Karpas-422 (cell line): ENCODE measurements around the gene AKAP12. TPM values are rescaled to one million over a fixed set of nuclear protein-coding genes. Genes with fewer than 3 reads are reported as not detected.
"Not testable (repeated sequence)": the region's sequence is repeated elsewhere in the genome, so short reads cannot be mapped to it uniquely, and the experiment has no call there.

Experiments used
- DNase-seq: peaks from one replicate; pipeline ENCODE4 v3.0.0-alpha.2; 2015
- H2AFZ ChIP-seq: fragments of 200-600 bp; sonication (generic); 2 replicates; pipeline ENCODE4 v1.6.1; 2014; ENCODE audit warnings: antibody characterized with exemption, low read length, mixed read lengths
- H3K27ac ChIP-seq: fragments of 200-600 bp; sonication (generic); 2 replicates; pipeline ENCODE4 v1.5.1; 2014; ENCODE audit warnings: mild to moderate bottlenecking, low read length, moderate library complexity
- H3K27me3 ChIP-seq: fragments of 200-600 bp; sonication (generic); 2 replicates; pipeline ENCODE4 v1.6.1; 2014; ENCODE audit warnings: low read length, mixed read lengths
- H3K36me3 ChIP-seq: fragments of 200-600 bp; sonication (generic); 2 replicates; pipeline ENCODE4 v1.6.1; 2014; ENCODE audit warnings: low read length, mixed read lengths; ENCODE audit not compliant: insufficient read depth
- H3K4me1 ChIP-seq: fragments of 200-600 bp; sonication (generic); 2 replicates; pipeline ENCODE4 v1.6.1; 2014; ENCODE audit warnings: mild to moderate bottlenecking, low read length, mixed read lengths
- H3K4me2 ChIP-seq: fragments of 200-600 bp; sonication (generic); 2 replicates; pipeline ENCODE4 v1.6.1; 2014; ENCODE audit warnings: low read length, low read depth, mild to moderate bottlenecking; ENCODE audit not compliant: poor library complexity, severe bottlenecking
- H3K4me3 ChIP-seq: fragments of 200-600 bp; sonication (generic); 2 replicates; pipeline ENCODE4 v1.5.1; 2014; ENCODE audit warnings: mild to moderate bottlenecking, antibody characterized with exemption, low read length, mixed read lengths
- H3K79me2 ChIP-seq: fragments of 200-600 bp; sonication (generic); 2 replicates; pipeline ENCODE4 v1.6.1; 2014; ENCODE audit warnings: mild to moderate bottlenecking, low read length, mixed read lengths
- H3K9ac ChIP-seq: fragments of 200-600 bp; sonication (generic); 2 replicates; pipeline ENCODE4 v1.6.0; 2014; ENCODE audit warnings: low read length
- H3K9me2 ChIP-seq: fragments of 200-600 bp; sonication (generic), shearing (Covaris generic); replicated peaks from 2 replicates; pipeline ENCODE4 v1.6.0; 2014; ENCODE audit warnings: mild to moderate bottlenecking, low read length, moderate library complexity; ENCODE audit not compliant: insufficient read depth
- H3K9me3 ChIP-seq: fragments of 300-700, 200-600 bp; sonication (generic); 2 replicates; pipeline ENCODE4 v1.6.1; 2014; ENCODE audit warnings: low read length, mixed read lengths
- H4K20me1 ChIP-seq: fragments of 200-600 bp; sonication (generic); 2 replicates; pipeline ENCODE4 v1.6.1; 2014; ENCODE audit warnings: mild to moderate bottlenecking, antibody characterized with exemption, low read length, low read depth; ENCODE audit not compliant: insufficient read depth
- total RNA-seq: library from RNA; depleted of rRNA; stranded (reverse); fragments of >200 nt; shearing (Covaris generic); gene quantifications from 2 replicates; pipeline ENCODE4 v1.2.3, GENCODE V29; 2014; ENCODE audit warnings: low replicate concordance

Gene AKAP12
- total RNA-seq, 1 experiment from 2014 or later, result not detected

GRCh38 chr6:151338651-151339200, 99.0 kb downstream of the AKAP12 start:
- Histone ChIP-seq H4K20me1 (no peaks in the 10 kb centered on the region), H3K36me3 (no peaks in the 10 kb centered on the region), H3K27me3 (no peaks in the 10 kb centered on the region), H3K9ac (no peak overlapping the region), H3K4me2 (no peak overlapping the region), H3K4me1 (no peaks in the 10 kb centered on the region), H3K79me2 (no peaks in the 10 kb centered on the region), H3K27ac (no peak overlapping the region), H3K4me3 (no peak overlapping the region), H3K9me2 (no peaks in the 10 kb centered on the region), H3K9me3 (no peaks in the 10 kb centered on the region), H2AFZ (no peak overlapping the region)
- no peak for DNase-seq

GRCh38 chr6:151339369-151339768, 99.6 kb downstream of the AKAP12 start:
- no peaks in the 10 kb centered on the region for H3K79me2 ChIP-seq

DNA sequence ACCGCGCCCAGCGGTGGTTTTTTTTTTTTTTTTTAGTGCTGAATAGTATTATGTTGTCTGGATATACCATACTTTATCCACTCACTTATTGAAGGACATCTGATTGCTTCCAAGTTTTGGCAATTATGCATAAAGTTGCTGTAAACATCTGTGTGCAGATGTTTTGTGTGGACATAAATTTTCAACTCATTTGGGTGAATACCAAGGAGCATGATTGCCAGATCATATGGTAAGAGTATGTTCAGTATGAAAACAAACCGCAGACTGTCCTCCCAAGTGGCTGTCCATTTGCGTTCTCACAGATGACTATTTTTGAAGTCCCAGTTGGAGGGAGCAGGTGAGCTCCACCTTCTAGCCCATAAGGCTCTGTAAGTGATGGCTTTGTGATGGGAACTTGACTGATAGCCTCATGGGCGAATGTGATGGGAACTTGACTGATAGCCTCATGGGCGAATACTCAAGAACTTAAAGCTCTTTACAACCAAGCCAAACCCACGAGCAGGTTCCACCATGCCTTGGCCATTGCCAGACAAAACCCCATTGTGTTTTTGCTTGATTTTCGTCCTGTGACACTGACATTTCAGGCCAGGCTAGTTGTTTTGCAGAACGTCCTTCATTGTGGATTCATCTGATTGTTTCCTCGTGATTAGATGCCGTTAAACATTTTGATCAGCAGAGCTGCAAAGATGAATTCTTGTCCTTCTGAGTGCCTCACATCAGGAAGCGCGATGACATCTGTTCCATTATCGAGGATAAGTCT, 100.6 kb downstream of the AKAP12 start:
- Histone ChIP-seq H3K4me2 (no peak overlapping the region), H3K9me3 (no peaks in the 10 kb centered on the region), H3K79me2 (no peaks in the 10 kb centered on the region), H4K20me1 (no peaks in the 10 kb centered on the region), H3K27me3 (no peaks in the 10 kb centered on the region), H3K27ac (no peak overlapping the region), H3K9ac (no peak overlapping the region), H3K36me3 (no peaks in the 10 kb centered on the region), H2AFZ (no peak overlapping the region), H3K9me2 (no peaks in the 10 kb centered on the region), H3K4me1 (no peaks in the 10 kb centered on the region), H3K4me3 (no peak overlapping the region)
- DNase-seq, result no peak

More at GRCh38 chr6:151339369-151339768, 99.6 kb downstream of the AKAP12 start:
- no peak overlapping the region for H3K9ac ChIP-seq
- no peaks in the 10 kb centered on the region for H3K36me3 ChIP-seq
- H3K4me2 ChIP-seq, result no peak overlapping the region
- no peaks in the 10 kb centered on the region for H4K20me1 ChIP-seq
- no peak overlapping the region for H3K4me3 ChIP-seq
- no peaks in the 10 kb centered on the region for H3K4me1 ChIP-seq
- no peaks in the 10 kb centered on the region for H3K9me3 ChIP-seq
- no peaks in the 10 kb centered on the region for H3K27me3 ChIP-seq
- DNase-seq, result no peak
- H3K27ac ChIP-seq, result no peak overlapping the region
- H3K9me2 ChIP-seq, result no peaks in the 10 kb centered on the region
- H2AFZ ChIP-seq, result no peak overlapping the region

DNA sequence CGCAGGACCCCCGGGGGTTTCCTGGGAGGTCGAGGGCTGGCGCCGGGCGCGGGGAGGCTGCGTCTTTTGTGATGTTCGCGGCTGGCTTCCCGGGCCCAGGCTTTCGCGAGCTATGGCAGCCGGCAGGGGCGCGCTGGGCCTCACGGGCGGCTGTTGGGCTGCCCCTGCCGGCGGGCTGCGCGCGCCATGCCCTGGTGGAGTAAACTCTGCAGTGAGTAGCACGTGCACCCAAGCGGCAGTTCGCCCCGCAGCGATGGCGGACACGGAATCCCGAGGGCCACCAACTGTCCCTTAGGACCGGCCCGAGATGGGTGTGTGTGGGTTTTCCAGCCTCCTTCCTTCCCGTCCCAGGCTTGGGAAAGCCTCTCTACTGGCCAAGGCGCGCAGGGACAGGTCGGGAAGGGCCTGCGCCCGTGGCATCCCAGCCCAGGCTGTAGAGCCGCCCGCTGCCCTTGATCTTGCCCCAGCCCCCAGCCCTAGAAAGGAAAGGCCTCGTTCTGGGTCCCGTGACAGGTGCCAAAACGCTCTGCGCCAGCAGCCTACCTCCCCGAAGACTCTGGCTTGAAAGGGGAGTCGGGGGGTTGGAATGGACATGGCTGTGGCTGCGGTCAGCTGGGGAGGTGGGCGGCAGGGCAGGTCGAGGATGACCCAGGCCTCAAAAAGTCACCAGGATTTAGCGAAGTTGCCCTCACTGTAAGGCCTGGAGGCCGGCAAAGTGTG, 101.9 kb downstream of the AKAP12 start:
- no peak overlapping the region for H3K4me2 ChIP-seq
- no peak for DNase-seq
- H3K36me3 ChIP-seq, result no peaks in the 10 kb centered on the region
- no peaks in the 10 kb centered on the region for H3K9me2 ChIP-seq
- no peak overlapping the region for H2AFZ ChIP-seq
- no peaks in the 10 kb centered on the region for H3K9me3 ChIP-seq
- H3K27ac ChIP-seq, result no peak overlapping the region
- H3K79me2 ChIP-seq, result no peaks in the 10 kb centered on the region
- no peaks in the 10 kb centered on the region for H3K27me3 ChIP-seq
- H4K20me1 ChIP-seq, result no peaks in the 10 kb centered on the region
- H3K9ac ChIP-seq, result no peak overlapping the region
- no peaks in the 10 kb centered on the region for H3K4me1 ChIP-seq
- H3K4me3 ChIP-seq, result no peak overlapping the region

DNA sequence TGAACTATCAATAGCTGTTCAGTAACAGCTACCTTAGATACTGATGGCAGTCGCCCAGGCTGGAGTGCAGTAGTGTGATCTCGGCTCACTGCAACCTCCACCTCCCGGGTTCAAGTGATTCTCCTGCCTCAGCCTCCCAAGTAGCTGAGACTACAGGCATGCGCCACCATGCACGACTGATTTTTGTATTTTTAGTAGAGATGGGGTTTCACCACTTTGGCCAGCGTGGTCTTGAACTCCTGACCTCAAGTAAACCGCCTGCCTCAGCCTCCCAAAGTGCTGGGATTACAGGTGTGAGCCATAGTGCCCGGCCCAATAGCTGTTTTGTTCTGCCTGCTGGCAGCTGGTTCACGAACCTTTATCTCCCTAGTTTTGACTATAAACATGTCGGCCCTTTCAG, 103.0 kb downstream of the AKAP12 start:
- H3K4me1 ChIP-seq, H4K20me1 ChIP-seq: not testable (repeated sequence)

GRCh38 chr6:151349651-151350270, 110.0 kb downstream of the AKAP12 start:
- H3K4me3 ChIP-seq, result no peak overlapping the region
- no peaks in the 10 kb centered on the region for H3K9me2 ChIP-seq
- no peaks in the 10 kb centered on the region for H3K79me2 ChIP-seq
- H3K9ac ChIP-seq, result no peak overlapping the region
- no peak overlapping the region for H3K4me2 ChIP-seq
- DNase-seq, result no peak
- no peaks in the 10 kb centered on the region for H3K9me3 ChIP-seq
- no peaks in the 10 kb centered on the region for H4K20me1 ChIP-seq
- no peaks in the 10 kb centered on the region for H3K4me1 ChIP-seq
- no peak overlapping the region for H3K27ac ChIP-seq
- H3K36me3 ChIP-seq, result no peaks in the 10 kb centered on the region
- no peaks in the 10 kb centered on the region for H3K27me3 ChIP-seq
- H2AFZ ChIP-seq, result no peak overlapping the region

More for the DNA sequence above, 103.0 kb downstream of the AKAP12 start:
- not testable (repeated sequence) for H3K9me3 ChIP-seq, H3K27ac ChIP-seq, H3K9me2 ChIP-seq, H3K36me3 ChIP-seq, H2AFZ ChIP-seq, H3K4me2 ChIP-seq, DNase-seq, H3K9ac ChIP-seq, H3K4me3 ChIP-seq, H3K79me2 ChIP-seq, H3K27me3 ChIP-seq

- Histone ChIP-seq H2AFZ (no peak overlapping the region), H3K27me3 (no peaks in the 10 kb centered on the region), H3K9me3 (no peaks in the 10 kb centered on the region), H3K9ac (no peak overlapping the region), H4K20me1 (no peaks in the 10 kb centered on the region), H3K36me3 (no peaks in the 10 kb centered on the region), H3K4me1 (no peaks in the 10 kb centered on the region), H3K4me3 (no peak overlapping the region), H3K4me2 (no peak overlapping the region), H3K79me2 (no peaks in the 10 kb centered on the region), H3K27ac (no peak overlapping the region), H3K9me2 (no peaks in the 10 kb centered on the region)
- no peak for DNase-seq
Measured at GRCh38 chr6:151350442-151351145, 110.8 kb downstream of the AKAP12 start.
